ENCODE measurements around the gene KCNK7.

Gene KCNK7

DNA sequence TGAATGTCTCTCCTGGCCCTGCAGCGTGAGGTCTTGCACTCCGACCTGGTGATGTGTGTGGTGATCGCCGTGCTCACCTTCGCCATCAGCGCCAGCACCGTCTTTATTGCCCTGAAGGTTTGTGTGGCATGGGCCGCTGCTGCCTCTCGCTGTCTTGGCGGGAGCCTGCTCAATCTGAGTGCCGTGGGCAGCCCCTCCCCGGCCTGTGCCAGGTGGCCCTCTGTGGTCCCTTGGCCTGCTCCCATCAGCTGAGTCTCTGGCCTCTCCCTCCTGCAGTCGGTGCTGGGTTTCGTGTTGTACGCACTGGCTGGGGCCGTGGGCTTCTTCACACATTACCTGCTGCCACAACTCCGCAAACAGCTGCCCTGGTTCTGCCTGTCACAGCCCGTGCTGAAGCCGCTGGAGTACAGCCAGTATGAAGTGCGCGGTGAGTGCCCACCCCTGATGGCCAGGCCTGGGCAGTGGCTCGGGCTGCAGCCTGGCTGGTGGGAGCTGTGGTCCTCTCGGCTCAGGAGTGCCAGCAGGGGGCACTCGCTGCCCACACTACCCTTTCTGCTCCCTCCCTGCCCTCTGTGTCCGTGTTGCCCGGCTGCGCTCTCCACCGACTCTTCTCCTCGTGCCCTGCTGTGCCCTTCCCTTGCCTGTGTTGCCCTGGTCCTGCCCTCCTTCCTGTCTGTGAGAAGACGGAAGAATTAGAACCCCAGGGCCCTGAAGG is 30.2 kb upstream of the KCNK7 start:
- peak; percentile 67 to 70 for DNase-seq

- DNase-seq = no peak
Observed at GRCh38 chr11:65624931-65625627, 29.5 kb upstream of the KCNK7 start.

DNA sequence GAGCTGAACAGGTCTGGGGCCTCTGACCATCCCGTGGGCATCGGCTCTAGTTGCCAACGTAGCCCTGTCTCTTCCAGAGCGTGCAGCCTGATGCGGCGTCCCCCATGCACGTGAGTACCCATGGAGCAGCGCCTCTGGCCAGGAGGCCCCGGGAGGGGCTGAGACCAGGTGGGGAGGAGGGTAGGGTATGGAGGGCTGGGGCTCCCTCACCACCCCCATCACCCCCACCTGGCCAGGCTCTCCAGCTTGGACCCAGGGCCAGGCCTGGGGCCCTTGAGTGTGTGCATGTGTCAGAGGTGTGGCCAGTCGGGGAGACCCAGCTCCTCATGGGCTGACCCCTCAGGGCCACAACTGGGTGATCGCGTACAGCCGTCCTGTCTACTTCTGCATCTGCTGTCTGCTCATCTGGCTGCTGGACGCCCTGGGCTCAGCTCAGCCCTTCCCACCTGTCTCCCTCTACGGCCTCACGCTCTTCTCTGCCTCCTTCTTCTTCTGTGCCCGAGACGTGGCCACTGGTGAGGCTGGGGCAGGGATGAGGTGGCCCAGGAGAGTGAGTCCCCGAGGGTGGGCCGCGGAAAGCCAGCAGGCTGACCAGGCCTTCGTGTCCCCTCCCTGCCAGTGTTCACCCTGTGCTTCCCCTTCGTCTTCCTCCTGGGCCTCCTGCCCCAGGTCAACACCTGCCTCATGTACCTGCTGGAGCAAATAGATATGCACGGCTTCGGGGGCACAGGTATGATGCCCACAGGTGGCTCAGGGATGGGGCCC is 28.4 kb upstream of the KCNK7 start:
- no peak for DNase-seq

DNA sequence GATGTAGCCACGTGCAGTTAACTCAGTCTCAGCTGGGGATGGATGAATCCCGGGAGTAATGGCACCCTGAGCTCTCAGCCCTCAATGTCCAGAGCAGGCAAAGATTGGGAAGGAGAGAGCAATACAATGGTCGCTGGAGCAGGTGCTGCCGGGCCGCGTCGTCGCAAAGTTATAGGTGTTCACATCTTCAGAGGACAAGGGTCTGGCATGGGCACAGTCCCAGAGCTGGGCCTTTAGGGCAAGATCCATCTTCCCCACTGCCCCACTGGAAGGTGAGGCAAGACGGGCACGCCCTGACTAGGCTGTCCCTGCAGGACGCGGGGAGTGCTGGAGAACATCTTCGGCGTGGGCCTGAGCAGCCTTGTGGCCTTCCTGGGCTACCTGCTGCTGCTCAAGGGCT is 27.6 kb upstream of the KCNK7 start:
- DNase-seq = no peak

DNA sequence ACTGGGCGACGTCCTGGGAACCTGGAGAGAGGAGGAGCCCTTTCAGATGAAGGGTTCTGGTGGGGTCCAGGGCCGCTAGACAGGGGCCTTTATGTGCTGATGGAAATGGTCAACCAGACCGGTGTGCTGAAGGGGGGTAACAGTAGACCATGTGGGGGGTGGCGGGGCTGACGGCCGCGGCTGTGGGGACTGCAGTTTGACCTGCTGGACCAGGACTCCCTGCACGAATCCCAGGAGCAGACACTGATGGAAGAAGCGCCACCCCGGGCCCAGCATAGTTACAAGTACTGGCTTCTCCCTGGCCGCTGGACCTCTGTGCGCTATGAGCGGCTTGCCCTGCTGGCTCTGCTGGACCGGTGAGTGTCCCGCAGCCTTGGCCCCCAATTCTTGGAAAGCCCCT is 26.4 kb upstream of the KCNK7 start:
- no peak for DNase-seq

DNA sequence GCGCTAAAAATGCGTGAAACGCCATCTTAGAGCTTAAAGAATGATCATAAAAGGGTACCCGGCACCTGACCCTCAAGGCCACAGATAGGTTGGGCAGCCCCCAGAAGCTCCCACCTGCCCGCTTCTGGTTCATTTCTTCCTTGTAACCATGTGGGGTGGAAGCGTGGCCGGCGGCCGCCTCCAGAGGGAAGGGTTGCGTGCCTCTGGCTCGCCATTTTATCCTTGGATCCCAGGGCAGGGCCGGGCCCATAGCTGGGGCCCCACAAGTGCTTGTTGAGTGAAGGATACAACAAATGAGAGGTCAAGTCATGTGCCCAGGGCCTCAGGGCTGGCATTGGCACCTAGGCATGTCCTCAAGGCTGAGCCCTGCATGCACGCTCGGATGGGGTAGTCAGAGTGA is 25.9 kb upstream of the KCNK7 start:
- no peak for DNase-seq

GRCh38 chr11:65620666-65621065 is 25.1 kb upstream of the KCNK7 start:
- DNase-seq = no peak

- no peak for DNase-seq
Observed at GRCh38 chr11:65619281-65619928, 23.8 kb upstream of the KCNK7 start.

GRCh38 chr11:65618763-65619162 is 23.2 kb upstream of the KCNK7 start:
- no peak for DNase-seq

DNA sequence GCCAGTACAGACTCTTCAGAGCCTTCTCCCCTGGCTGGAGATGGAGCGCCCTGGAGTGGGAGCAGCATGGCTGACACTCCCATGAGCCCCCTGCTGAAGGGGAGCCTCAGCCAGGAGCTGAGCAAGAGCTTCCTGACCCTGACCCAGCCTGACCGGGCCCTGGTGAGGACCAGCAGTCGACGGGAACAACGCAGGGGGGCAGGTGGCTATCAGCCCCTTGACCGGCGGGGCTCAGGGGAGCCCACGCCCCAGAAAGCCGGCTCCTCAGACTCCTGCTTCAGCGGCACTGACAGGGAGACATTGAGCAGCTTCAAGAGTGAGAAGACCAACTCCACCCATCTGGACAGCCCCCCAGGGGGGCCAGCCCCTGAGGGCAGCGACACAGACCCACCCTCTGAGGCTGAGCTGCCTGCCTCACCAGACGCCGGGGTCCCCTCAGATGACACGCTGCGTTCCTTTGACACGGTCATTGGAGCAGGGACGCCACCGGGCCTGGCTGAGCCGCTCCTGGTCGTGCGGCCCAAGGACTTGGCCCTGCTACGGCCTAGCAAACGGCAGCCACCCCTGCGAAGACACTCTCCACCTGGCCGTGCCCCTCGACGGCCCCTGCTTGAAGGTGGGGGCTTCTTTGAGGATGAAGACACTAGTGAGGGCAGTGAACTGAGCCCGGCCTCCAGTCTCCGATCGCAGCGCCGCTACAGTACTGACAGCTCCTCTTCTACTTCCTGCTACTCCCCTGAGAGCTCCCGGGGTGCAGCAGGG is 22.6 kb upstream of the KCNK7 start:
- no peak for DNase-seq

GRCh38 chr11:65617136-65617850 is 21.7 kb upstream of the KCNK7 start:
- DNase-seq = no peak

GRCh38 chr11:65616575-65617001 is 21.0 kb upstream of the KCNK7 start:
- peak in 1 of 2 donors; percentile 30 for DNase-seq

DNA sequence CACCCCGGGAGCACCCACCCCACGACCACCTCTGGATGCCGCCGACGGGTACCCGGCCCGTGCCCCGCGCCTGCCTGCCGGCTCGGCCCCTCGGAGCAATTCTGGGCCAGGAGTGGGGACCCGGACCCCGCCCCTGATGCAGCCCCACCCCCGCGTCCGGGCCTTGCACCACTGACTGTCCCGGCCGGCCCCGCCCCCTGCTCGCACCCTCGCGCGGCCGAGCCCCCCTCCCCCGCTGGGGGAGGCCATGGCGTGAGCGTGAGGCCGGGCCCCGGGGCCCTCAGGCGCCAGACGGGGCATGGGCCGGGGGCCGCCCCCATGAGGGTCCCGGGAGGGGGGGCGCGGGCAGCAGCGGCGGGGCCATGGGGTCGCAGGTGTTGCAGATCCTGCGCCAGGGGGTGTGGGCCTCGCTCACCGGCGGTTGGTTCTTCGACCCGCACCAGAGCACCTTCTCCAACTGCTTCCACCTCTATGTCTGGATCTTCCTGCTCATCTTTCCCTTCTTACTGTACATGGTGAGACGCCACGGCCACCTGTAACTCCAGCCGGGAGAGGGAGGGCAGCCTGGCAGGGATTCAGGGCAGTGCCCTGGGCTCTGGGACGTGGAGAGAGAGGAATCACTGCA is 20.5 kb upstream of the KCNK7 start:
- DNase-seq = peak in 1 of 2 donors; percentile 28

- peak; percentile 100 for DNase-seq
Observed at GRCh38 chr11:65615229-65615949, 19.8 kb upstream of the KCNK7 start, which contains the start of gene PCNX3. Gene PCNX3 (plus strand): TSS chr11:65615776. CDS start chr11:65616312, 536 bp downstream.

GRCh38 chr11:65613091-65613928 is 17.7 kb upstream of the KCNK7 start:
- DNase-seq = no peak

DNA sequence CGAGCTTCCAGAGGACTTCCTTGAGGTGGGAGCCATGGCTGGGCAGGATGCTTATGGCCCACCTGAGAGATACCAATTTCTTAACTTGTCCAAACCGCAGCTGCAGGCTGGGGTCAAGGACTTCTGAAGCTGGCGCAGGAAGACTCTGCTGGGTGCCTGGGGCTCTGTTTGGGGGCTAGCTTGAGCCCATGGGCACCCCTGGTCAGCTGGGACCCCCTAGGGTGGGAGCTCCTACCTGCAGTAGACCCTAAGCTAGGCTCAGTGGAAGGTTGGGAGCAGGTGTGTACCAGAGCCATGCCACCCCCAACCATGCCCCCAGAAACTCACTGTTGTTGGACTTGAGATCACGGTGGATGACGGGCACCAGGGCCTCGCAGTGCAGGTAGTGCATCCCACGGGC is 17.1 kb upstream of the KCNK7 start:
- DNase-seq = no peak

DNA sequence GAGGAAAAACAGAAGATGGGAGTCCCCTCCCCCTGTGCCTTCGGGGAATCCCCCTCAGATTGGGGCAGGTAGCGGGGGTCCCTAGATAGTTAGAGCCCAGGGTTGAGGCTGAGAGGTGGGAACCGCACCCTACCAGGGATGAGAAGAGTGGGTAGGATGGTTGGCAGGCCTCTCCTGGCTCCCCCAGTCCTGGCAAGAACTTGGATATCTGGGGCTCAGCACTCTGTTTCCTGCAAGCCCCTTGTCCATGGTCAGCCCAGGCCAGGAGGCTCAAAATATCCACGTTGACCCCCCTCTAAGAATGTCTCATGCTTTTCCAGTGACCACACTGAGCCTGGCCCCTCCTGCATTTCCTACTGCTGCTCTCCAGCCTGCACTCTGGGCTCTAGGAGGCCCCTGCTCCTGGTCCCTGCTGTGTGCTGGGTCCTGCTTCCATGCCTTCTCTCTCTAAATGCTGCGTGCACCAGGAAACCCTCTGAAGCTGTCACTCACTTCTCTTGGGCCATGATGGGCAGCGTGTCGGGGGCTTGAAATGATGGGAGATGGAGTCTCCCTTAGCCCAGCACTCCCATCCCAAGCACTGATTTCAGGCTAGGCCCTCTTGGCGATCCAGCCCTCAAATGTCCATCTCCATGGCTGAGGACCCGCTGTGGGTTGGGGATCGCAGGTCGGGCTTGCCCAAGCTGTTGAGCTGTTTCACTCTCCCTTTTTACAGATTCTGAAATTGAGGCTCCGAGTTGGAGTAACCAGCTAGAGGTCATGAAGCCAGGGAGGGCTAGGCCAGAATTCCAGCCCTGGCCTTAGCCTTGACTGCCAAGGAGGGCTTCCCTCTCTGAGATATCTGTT is 16.4 kb upstream of the KCNK7 start:
- DNase-seq = no peak

- peak in 1 of 2 donors; percentile 50 for DNase-seq
Observed at GRCh38 chr11:65611028-65611757, 15.6 kb upstream of the KCNK7 start.
